Mesodermal cell (in vitro differentiated cells): ENCODE data around the gene PKD1L1.
"Not testable (repeated sequence)": the region's sequence is repeated elsewhere in the genome, so short reads cannot be mapped to it uniquely, and the experiment has no call there.

Source experiments
- H3K27ac ChIP-seq: 2 replicates; pipeline ENCODE4 v1.7.0; 2013; ENCODE audit warnings: mild to moderate bottlenecking, low read depth, low read length, moderate library complexity; ENCODE audit not compliant: severe bottlenecking
- H3K36me3 ChIP-seq: 2 replicates; pipeline ENCODE4 v1.7.1; 2013; ENCODE audit warnings: mild to moderate bottlenecking, low read length, moderate library complexity; ENCODE audit not compliant: control insufficient read depth, insufficient read depth
- H3K4me1 ChIP-seq: one replicate; pipeline ENCODE4 v1.7.1; 2013; ENCODE audit warnings: mild to moderate bottlenecking, low read length; ENCODE audit not compliant: insufficient read depth, control insufficient read depth, poor library complexity, severe bottlenecking
- H3K4me3 ChIP-seq: 2 replicates; pipeline ENCODE4 v1.7.0; 2013; ENCODE audit warnings: low read length, control low read depth, mild to moderate bottlenecking; ENCODE audit not compliant: insufficient read depth, poor library complexity, severe bottlenecking; ENCODE audit errors: extremely low read depth
- H3K9me3 ChIP-seq: 2 replicates; pipeline ENCODE4 v1.7.1; 2013; ENCODE audit warnings: mild to moderate bottlenecking, low read length, moderate library complexity; ENCODE audit not compliant: control insufficient read depth
- WGBS, 2 experiments: methylation state at CpG; one replicate each; pipeline ENCODE4 v1.1.5; 2013; ENCODE audit warnings: missing lambda C conversion rate in 2 of 2; ENCODE audit not compliant: insufficient coverage in 2 of 2; 5-methylcytosine and 5-hydroxymethylcytosine counted together

Gene PKD1L1

DNA sequence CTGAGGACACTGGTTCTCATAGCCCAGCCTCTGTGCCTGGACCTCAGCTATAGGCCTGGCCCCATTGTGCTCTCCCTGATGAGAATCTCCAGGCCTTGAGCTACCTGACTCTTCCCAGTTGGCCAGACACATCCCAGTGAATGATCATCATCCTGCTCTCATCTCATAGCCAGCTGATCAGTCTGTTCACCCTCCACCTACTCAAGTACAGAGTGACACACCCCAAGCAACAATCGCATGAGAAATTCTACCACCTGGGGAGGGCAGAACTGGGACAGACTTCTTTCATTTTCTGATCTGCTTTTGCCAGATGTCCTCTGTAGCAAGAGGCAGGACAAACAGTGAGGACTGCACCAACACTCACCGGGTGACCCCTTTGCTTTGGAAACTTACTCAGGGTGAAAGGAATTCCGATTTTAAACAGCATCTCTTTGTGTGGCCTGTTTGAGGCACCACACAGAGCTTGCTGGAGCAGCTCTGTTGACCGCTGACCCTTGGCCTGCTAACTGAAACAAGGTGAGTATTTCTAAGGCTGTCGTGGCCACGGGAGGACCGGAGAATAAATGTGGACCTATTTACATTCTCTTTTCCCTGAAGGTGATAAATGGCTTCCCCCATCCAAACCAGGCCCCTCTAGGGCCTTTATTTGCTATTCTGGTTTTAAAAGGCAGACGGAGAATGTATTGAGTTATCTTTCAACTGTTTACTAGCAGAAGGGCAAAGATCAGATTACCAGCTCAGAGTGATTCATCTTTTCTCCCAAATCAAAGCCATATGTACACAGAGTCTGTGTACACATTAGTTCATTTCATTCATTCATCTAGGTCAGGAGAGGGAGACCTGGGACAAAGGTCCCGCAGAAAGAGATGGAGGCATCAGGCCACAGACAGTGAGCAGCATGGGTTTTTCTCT, 184.9 kb downstream of the PKD1L1 start:
- Histone ChIP-seq H3K4me1 (peaks cover 12% of the 10 kb centered on the region), H3K9me3 (no peaks in the 10 kb centered on the region), H3K27ac (peak overlapping the region; percentile 85), H3K4me3 (no peak overlapping the region), H3K36me3 (no peaks in the 10 kb centered on the region)
- WGBS, 2 experiments: 64 to 80% methylated on average over 3 to 5 of the region's 9 CpGs

DNA sequence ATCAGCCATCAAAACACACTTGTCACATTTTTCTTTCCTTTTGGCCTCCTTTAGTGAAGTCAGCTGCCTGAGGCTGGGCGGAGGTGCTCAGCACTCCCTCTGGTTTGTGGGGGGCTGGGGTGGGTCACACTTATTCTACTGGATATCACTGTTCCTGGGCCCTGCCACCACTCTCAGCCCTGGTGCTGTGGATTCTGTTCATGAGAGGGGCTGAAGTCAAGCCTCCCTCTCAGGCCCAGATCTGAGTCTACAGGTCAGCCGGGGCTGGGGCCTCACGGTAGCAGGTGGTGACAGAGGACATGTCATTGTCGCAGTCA, 185.6 kb downstream of the PKD1L1 start:
- no peaks in the 10 kb centered on the region for H3K36me3 ChIP-seq
- H3K27ac ChIP-seq: peak overlapping the region; percentile 85
- H3K4me1 ChIP-seq: peaks cover 18% of the 10 kb centered on the region
- H3K9me3 ChIP-seq: no peaks in the 10 kb centered on the region
- 93 to 100% methylated on average over 3 to 4 of the region's 4 CpGs for WGBS, 2 experiments
- no peak overlapping the region for H3K4me3 ChIP-seq

DNA sequence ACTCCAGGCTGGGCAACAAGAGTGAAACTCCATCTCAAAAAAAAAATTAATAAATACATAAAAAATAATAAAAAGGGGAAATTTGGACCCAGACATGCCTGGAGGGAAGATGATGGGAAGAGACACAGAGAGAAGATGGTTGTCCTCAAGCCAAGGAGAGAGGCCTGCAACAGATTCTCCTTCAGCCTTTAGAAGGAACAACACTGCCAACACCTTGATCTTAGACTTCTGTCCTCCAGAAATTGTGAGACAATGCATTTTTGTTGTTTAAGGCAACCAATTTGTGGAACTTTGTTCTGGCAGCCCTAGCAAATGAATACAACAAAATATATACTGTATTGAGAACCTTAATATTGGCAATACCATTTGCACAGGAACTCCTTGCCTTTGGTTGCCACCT, 186.1 kb downstream of the PKD1L1 start:
- Histone ChIP-seq H3K9me3 (no peaks in the 10 kb centered on the region), H3K36me3 (no peaks in the 10 kb centered on the region), H3K27ac (no peak overlapping the region), H3K4me3 (no peak overlapping the region), H3K4me1 (peaks cover 20% of the 10 kb centered on the region)

DNA sequence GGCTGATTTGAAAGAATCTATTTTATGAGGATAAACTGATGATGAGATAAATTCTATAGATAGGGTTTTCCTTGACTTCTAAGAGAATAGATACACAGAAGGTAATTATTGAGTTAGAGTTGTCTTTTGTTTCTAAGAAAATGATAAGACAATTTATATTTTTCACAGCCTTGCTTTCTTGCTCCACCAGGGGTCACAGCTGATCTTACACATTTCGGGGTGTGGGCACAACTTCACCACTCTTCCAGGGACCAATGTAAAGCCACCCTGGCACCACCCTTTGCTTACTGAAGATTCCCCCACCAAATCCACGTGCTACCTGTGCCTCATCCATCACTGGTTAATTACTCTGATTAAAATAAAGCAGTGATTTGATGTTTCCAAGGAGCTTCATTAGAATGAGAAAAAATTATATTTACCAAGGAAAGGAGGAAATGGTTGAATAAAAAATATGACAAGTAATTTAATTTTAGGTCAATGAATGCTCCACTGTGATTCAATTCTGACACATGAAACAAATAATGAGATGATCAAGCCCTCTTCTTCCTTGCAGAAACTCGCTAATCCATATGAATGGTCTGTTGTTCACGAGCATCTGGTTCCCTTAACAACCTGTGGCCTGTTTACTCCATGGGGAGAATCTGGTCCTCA, 189.1 kb downstream of the PKD1L1 start:
- 82 to 96% methylated on average over 3 of the region's 4 CpGs for WGBS, 2 experiments
- Histone ChIP-seq H3K4me1 (peaks cover 18% of the 10 kb centered on the region), H3K4me3 (no peak overlapping the region), H3K36me3 (no peaks in the 10 kb centered on the region), H3K9me3 (no peaks in the 10 kb centered on the region), H3K27ac (no peak overlapping the region)

DNA sequence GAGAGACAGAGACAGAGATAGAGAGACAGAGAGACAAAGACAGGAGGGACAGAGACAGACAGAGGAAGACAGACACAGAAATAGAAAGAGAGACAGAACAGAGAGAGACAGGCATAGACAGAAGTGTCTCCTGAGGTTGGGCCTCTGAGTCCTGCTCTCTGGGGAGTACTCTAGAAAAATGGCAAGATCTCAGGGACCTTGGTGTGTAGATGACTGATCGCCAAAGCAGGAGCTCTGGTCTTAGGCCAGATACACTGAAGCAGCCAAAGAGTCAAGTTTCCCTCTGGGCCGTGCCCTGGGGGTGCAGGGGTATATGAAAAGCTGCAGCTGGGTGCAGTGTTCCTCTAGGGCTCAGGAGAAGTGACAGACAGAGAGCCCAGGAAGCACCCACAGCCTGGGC, 189.7 kb downstream of the PKD1L1 start:
- 97 to 100% methylated on average over 2 of the region's 2 CpGs for WGBS, 2 experiments
- no peak overlapping the region for H3K4me3 ChIP-seq
- H3K9me3 ChIP-seq: no peaks in the 10 kb centered on the region
- H3K27ac ChIP-seq: no peak overlapping the region
- H3K36me3 ChIP-seq: no peaks in the 10 kb centered on the region
- H3K4me1 ChIP-seq: peaks cover 18% of the 10 kb centered on the region

DNA sequence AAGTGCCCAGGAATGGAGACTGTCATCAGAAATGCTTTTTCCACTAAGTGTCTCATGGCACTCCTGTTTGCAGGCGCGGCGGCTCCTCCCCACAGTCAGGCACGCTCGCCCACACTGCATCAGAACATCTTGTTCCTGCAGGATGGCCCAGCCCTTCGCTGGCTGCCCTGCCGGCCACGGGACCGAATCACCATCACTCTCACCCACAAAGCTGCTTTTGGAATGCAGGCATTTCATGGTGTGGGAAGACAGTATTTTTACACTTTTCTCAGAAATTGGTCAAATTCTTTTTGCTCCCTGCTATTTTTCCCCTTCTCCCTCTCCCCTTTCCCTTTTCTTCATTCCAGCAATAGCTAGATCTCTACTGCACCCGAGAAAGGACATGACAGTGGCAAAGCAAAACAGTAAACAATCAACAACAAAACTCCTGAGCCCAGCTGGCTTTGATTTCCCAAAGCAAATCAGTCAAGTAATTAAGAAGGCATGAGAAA, 190.3 kb downstream of the PKD1L1 start:
- H3K27ac ChIP-seq: peak overlapping the region; percentile 24
- peaks cover 14% of the 10 kb centered on the region for H3K4me1 ChIP-seq
- WGBS, 2 experiments: 80 to 85% methylated on average over 6 to 10 of the region's 10 CpGs
- H3K9me3 ChIP-seq: no peaks in the 10 kb centered on the region
- no peak overlapping the region for H3K4me3 ChIP-seq
- H3K36me3 ChIP-seq: no peaks in the 10 kb centered on the region

DNA sequence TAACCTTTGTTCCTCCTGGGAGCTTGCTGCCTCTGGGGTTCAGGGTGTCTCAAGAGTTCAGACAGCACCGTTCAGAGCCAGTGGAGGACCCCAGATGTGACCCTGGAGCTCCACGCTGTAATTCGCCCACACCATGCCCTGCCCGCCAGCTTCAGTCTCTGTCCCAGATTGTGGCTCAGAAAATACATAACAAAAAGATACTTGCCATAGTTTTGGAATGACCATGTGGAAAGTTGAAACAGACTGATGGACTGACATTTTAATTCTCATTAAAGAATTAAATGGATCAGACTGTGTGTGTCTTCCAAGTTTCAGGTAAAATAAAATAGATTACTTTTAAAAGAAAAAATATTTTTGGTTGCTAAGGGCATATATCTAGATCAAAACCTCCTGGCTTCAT, 191.6 kb downstream of the PKD1L1 start:
- Histone ChIP-seq H3K36me3 (no peaks in the 10 kb centered on the region), H3K4me3 (no peak overlapping the region), H3K27ac (no peak overlapping the region), H3K9me3 (no peaks in the 10 kb centered on the region), H3K4me1 (peaks cover 12% of the 10 kb centered on the region)
- WGBS, 2 experiments: 73 to 87% methylated on average over 1 to 4 of the region's 4 CpGs

DNA sequence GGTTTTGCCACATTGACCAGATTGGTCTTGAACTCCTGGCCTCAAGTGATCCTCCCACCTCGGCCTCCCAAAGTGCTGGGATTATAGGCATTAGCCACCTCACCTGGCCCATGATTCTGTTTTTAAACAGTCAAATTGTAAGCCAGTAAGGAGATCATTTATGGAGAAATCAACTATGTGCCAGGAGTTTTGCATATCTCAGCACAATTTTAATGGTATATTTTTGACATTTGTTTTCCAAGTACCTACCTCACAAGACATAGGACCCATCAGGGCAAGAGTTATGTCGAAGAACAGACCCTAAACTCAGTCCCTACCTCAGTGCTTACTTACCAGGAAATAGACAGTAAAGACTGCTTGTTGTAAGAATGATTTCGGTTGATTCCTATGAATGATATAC, 193.0 kb downstream of the PKD1L1 start:
- 86 to 87% methylated on average over 1 of the region's 3 CpGs for WGBS, 2 experiments
- H3K4me1 ChIP-seq: peaks cover 12% of the 10 kb centered on the region
- H3K27ac ChIP-seq: no peak overlapping the region
- no peak overlapping the region for H3K4me3 ChIP-seq
- no peaks in the 10 kb centered on the region for H3K9me3 ChIP-seq
- no peaks in the 10 kb centered on the region for H3K36me3 ChIP-seq

DNA sequence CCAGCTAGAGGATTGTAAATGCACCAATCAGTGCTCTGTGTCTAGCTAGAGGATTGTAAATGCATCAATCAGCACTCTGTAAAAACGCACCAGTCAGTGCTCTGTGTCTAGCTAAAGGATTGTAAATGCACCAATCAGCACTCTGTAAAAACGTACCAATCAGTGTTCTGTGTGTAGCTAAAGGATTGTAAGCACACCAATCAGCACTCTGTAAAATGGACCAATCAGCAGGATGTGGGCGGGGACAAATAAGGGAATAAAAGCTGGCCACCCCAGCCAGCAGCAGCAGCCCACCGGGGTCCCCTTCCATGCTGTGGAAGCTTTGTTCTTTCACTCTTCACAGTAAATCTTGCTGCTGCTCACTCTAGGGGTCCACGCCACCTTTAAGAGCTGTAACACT, 196.5 kb downstream of the PKD1L1 start:
- not testable (repeated sequence) for H3K36me3 ChIP-seq, H3K9me3 ChIP-seq, H3K27ac ChIP-seq, H3K4me1 ChIP-seq, H3K4me3 ChIP-seq
- 63 to 78% methylated on average over 3 to 5 of the region's 5 CpGs for WGBS, 2 experiments

DNA sequence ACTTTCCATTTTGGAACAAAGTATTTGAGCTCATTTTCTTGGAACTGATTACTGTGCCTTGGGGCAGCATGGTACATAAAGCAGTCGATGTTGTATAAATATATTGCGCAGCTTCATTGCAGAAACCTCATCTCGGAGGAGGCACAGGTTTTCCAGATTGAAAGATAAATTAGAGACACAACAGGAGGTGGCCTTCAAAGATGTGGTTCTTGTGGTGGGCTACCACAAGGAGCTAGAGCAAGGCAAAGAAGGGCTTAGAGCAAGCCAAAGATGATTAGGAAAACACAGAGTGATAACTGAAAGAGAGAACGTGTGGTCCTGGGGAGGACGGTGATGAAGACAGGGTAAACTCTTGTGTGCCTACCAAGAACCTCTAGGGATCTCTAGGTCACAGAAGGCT, 197.2 kb downstream of the PKD1L1 start:
- Histone ChIP-seq H3K9me3 (no peaks in the 10 kb centered on the region), H3K4me1 (no peaks in the 10 kb centered on the region), H3K27ac (no peak overlapping the region), H3K4me3 (no peak overlapping the region), H3K36me3 (no peaks in the 10 kb centered on the region)
- WGBS, 2 experiments: 73 to 74% methylated on average over 4 to 5 of the region's 5 CpGs

DNA sequence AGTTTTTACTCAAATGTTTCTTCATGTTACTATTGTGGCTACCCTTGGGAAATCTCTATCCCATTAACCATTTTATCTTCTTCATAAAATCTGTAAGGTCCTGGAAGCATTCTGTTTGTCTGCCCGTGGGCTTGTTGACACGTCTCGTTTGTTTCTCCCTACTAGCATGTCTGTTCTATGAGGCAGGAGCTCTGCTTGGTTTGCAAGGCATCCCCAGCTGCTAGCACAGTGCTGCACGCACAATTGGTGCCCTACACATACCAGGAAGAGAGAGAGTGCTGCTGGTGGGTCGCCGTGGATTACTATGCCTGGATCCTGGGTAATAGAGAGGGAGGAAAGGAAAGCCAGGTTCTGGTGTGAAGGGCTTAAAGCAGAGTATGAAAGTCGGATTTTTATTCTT, 200.2 kb downstream of the PKD1L1 start:
- Histone ChIP-seq H3K27ac (no peak overlapping the region), H3K4me1 (peaks cover 5% of the 10 kb centered on the region), H3K4me3 (no peak overlapping the region), H3K36me3 (no peaks in the 10 kb centered on the region), H3K9me3 (no peaks in the 10 kb centered on the region)
- WGBS, 2 experiments: 80 to 97% methylated on average over 2 to 3 of the region's 7 CpGs
